ENCODE measurements around the gene LRTM2. TPM values are rescaled to one million over a fixed set of nuclear protein-coding genes. Genes with fewer than 3 reads are reported as not detected.

Gene LRTM2
- total RNA-seq, 1 experiment from 2014 or later, result not detected

- no peaks in the 10 kb centered on the region for H3K27me3 ChIP-seq (ENCODE audit: control insufficient read depth, insufficient read depth, low read length)
- TF ChIP-seq, protein P1, sequence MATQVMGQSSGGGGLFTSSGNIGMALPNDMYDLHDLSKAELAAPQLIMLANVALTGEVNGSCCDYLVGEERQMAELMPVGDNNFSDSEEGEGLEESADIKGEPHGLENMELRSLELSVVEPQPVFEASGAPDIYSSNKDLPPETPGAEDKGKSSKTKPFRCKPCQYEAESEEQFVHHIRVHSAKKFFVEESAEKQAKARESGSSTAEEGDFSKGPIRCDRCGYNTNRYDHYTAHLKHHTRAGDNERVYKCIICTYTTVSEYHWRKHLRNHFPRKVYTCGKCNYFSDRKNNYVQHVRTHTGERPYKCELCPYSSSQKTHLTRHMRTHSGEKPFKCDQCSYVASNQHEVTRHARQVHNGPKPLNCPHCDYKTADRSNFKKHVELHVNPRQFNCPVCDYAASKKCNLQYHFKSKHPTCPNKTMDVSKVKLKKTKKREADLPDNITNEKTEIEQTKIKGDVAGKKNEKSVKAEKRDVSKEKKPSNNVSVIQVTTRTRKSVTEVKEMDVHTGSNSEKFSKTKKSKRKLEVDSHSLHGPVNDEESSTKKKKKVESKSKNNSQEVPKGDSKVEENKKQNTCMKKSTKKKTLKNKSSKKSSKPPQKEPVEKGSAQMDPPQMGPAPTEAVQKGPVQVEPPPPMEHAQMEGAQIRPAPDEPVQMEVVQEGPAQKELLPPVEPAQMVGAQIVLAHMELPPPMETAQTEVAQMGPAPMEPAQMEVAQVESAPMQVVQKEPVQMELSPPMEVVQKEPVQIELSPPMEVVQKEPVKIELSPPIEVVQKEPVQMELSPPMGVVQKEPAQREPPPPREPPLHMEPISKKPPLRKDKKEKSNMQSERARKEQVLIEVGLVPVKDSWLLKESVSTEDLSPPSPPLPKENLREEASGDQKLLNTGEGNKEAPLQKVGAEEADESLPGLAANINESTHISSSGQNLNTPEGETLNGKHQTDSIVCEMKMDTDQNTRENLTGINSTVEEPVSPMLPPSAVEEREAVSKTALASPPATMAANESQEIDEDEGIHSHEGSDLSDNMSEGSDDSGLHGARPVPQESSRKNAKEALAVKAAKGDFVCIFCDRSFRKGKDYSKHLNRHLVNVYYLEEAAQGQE (IDR thresholded peaks at IDR 0.05; ENCODE audit: insufficient read depth in 1 of 2, low read depth in 2 of 2, low read length in 1 of 2), result no peak
- TF ChIP-seq SIN3A (IDR thresholded peaks at IDR 0.05; ENCODE audit: borderline replicate concordance, insufficient read depth, low read depth, low read length) (no peak), POLR2AphosphoS5 (IDR thresholded peaks at IDR 0.05; ENCODE audit: low read depth, low read length) (no peak), CTCF (IDR thresholded peaks at IDR 0.05) (no peak), TCF7L2 (IDR thresholded peaks at IDR 0.05; ENCODE audit: low read depth, low read length) (no peak)
- in situ Hi-C loops (cut with HindIII; ENCODE audit: low pct_unique_long_range_greater_than_20kb, low sequenced_read_pairs), result no loop called here
- ChIA-PET POLR2A (no interaction called here), CTCF (no interaction called here)
- intact Hi-C loops (cut with micrococcal nuclease; ENCODE audit: unreplicated experiment), result no loop called here
- H3K9me3 ChIP-seq (ENCODE audit: control insufficient read depth, insufficient read depth, low read depth, low read length), result no peaks in the 10 kb centered on the region
- no peak overlapping the region for H3K4me3 ChIP-seq (ENCODE audit: low read depth in 2 of 2, low read length in 2 of 2)
- DNase-seq (ENCODE audit: low read depth, low spot score), result no peak
- no peak overlapping the region for H3K27ac ChIP-seq (ENCODE audit: low read length)
- no TSS peak for BruUV-seq (replicated peaks)
- H3K36me3 ChIP-seq (ENCODE audit: control insufficient read depth, insufficient read depth, low read length), result no peaks in the 10 kb centered on the region
- no peak for ATAC-seq
- H3K4me1 ChIP-seq (ENCODE audit: control insufficient read depth, insufficient read depth, low read length), result no peaks in the 10 kb centered on the region
Measured at GRCh38 chr12:1847411-1847810, 27.0 kb downstream of the LRTM2 start.

DNA sequence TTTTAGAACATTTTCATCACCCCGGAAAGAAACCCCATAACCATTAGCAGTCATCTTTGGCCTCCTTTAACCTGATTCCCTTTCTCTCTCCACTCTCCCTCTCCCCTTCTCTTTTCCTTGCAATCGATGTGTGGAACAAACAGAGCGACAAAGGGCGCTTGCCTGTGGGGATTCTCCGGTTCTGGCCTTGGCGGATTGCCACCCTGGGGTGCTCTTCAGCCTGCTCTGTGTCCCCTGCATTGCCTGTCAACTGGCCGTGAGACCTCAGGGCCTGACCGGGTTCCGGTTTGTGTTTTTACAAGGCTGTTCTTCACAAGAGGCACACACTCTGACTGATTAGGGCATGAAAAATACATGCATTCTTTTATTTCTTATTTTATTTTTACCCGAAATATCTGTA, 27.8 kb downstream of the LRTM2 start:
- CTCF ChIA-PET, result no interaction called here
- POLR2A ChIA-PET, result no interaction called here
- DNase-seq (ENCODE audit: low read depth, low spot score) (no peak), ATAC-seq (no peak)
- BruUV-seq (replicated peaks), result no TSS peak
- Histone ChIP-seq H3K4me1 (ENCODE audit: control insufficient read depth, insufficient read depth, low read length) (no peaks in the 10 kb centered on the region), H3K27ac (ENCODE audit: low read length) (no peak overlapping the region), H3K9me3 (ENCODE audit: control insufficient read depth, insufficient read depth, low read depth, low read length) (no peaks in the 10 kb centered on the region), H3K27me3 (ENCODE audit: control insufficient read depth, insufficient read depth, low read length) (no peaks in the 10 kb centered on the region), H3K36me3 (ENCODE audit: control insufficient read depth, insufficient read depth, low read length) (no peaks in the 10 kb centered on the region), H3K4me3 (ENCODE audit: low read depth in 2 of 2, low read length in 2 of 2) (no peak overlapping the region)
- TF ChIP-seq, protein P1 (IDR thresholded peaks at IDR 0.05; ENCODE audit: insufficient read depth in 1 of 2, low read depth in 2 of 2, low read length in 1 of 2), result no peak
- TF ChIP-seq POLR2AphosphoS5 (IDR thresholded peaks at IDR 0.05; ENCODE audit: low read depth, low read length) (no peak), CTCF (IDR thresholded peaks at IDR 0.05) (no peak), SIN3A (IDR thresholded peaks at IDR 0.05; ENCODE audit: borderline replicate concordance, insufficient read depth, low read depth, low read length) (no peak), TCF7L2 (IDR thresholded peaks at IDR 0.05; ENCODE audit: low read depth, low read length) (no peak)
- intact Hi-C loops (cut with micrococcal nuclease; ENCODE audit: unreplicated experiment), result no loop called here
- in situ Hi-C loops (cut with HindIII; ENCODE audit: low pct_unique_long_range_greater_than_20kb, low sequenced_read_pairs), result no loop called here
